GM23338 (cell line): Measurements from ENCODE around the gene TRIML1. TPM values are rescaled to one million over a fixed set of nuclear protein-coding genes. Genes with fewer than 3 reads are reported as not detected.

ENCODE experiments used
- ATAC-seq: fragments of 200-7000 bp; cut with Tn5 transposase; 3 replicates; pipeline ENCODE4 v1.9.1; 2020
- DNase-seq: peaks from one replicate; pipeline ENCODE4 v3.0.0-alpha.2; 2015; ENCODE audit warnings: low spot score
- H2AFZ ChIP-seq: fragments of 200-600 bp; sonication (generic); 2 replicates; pipeline ENCODE4 v1.8.0; 2016; ENCODE audit warnings: antibody characterized with exemption, mild to moderate bottlenecking, moderate library complexity
- H3F3A ChIP-seq: fragments of 200-600 bp; sonication (generic); replicated peaks from 2 replicates; pipeline ENCODE4 v1.8.0; 2017; ENCODE audit warnings: antibody characterized with exemption, mixed run types, low read depth
- H3K27ac ChIP-seq: fragments of 200-600 bp; sonication (generic); 2 replicates; pipeline ENCODE4 v1.6.1; 2016; ENCODE audit warnings: low read depth
- H3K27me3 ChIP-seq: fragments of 200-600 bp; sonication (generic); 2 replicates; pipeline ENCODE4 v1.8.0; 2016; ENCODE audit warnings: mild to moderate bottlenecking, mixed run types, moderate library complexity; ENCODE audit not compliant: insufficient read depth
- H3K36me3 ChIP-seq: fragments of 200-600 bp; sonication (generic); 2 replicates; pipeline ENCODE4 v1.8.0; 2016; ENCODE audit warnings: mild to moderate bottlenecking; ENCODE audit not compliant: insufficient read depth
- H3K4me1 ChIP-seq: fragments of 200-600 bp; sonication (generic); 2 replicates; pipeline ENCODE4 v1.8.0; 2016; ENCODE audit warnings: mild to moderate bottlenecking, moderate library complexity; ENCODE audit not compliant: insufficient read depth
- H3K4me2 ChIP-seq: fragments of 200-600 bp; sonication (generic); 2 replicates; pipeline ENCODE4 v1.7.1; 2017; ENCODE audit warnings: mixed run types
- H3K4me3 ChIP-seq: fragments of 200-600 bp; sonication (generic); 2 replicates; pipeline ENCODE4 v1.6.1; 2016; ENCODE audit warnings: mixed run types
- H3K79me2 ChIP-seq: fragments of 200-600 bp; sonication (generic); replicated peaks from 2 replicates; pipeline ENCODE4 v1.8.0; 2017; ENCODE audit warnings: mild to moderate bottlenecking; ENCODE audit not compliant: insufficient read depth
- H3K9me2 ChIP-seq: fragments of 200-600 bp; sonication (generic); 2 replicates; pipeline ENCODE4 v1.8.0; 2017; ENCODE audit not compliant: insufficient read depth
- H4K20me1 ChIP-seq: fragments of 200-600 bp; sonication (generic); replicated peaks from 2 replicates; pipeline ENCODE4 v1.8.0; 2017; ENCODE audit warnings: mild to moderate bottlenecking; ENCODE audit not compliant: insufficient read depth
- H3K27ac Mint-ChIP-seq: 2 replicates; pipeline ENCODE4 v1.8.0; 2020; ENCODE audit warnings: inconsistent platforms, mild to moderate bottlenecking, moderate library complexity, mixed read lengths
- H3K27me3 Mint-ChIP-seq: 3 replicates; pipeline ENCODE4 v1.8.0; 2022; ENCODE audit warnings: low read depth, mild to moderate bottlenecking, moderate library complexity, mixed read lengths, inconsistent platforms; ENCODE audit not compliant: insufficient read depth, poor library complexity
- H3K36me3 Mint-ChIP-seq: 3 replicates; pipeline ENCODE4 v1.8.0; 2021; ENCODE audit warnings: low read depth, mild to moderate bottlenecking, inconsistent platforms, moderate library complexity, mixed read lengths
- H3K4me1 Mint-ChIP-seq: 3 replicates; pipeline ENCODE4 v1.8.0; 2020; ENCODE audit warnings: mild to moderate bottlenecking, inconsistent platforms, mixed read lengths
- H3K4me3 Mint-ChIP-seq: 3 replicates; pipeline ENCODE4 v1.8.0; 2021; ENCODE audit warnings: moderate library complexity, mild to moderate bottlenecking, inconsistent platforms, mixed read lengths
- H3K9me3 Mint-ChIP-seq: 3 replicates; pipeline ENCODE4 v1.8.0; 2020; ENCODE audit warnings: moderate library complexity, mild to moderate bottlenecking, inconsistent platforms, mixed read lengths
- CREB1 ChIP-seq: fragments of 250-450 bp; sonication (Bioruptor Pico); IDR thresholded peaks from 2 replicates; pipeline ENCODE4 v1.5.0; 2020; ENCODE audit warnings: low read depth, mild to moderate bottlenecking, moderate library complexity
- CTCF ChIP-seq, 2 experiments: fragments of 200-600 bp in 1 of 2; sonication (generic) in 1 of 2; conservative IDR thresholded peaks; 2 replicates each; pipeline versions ENCODE4 v1.5.1 to v1.6.1; 2016 to 2017; ENCODE audit warnings: antibody characterized with exemption in 2 of 2, low read depth in 2 of 2, mild to moderate bottlenecking in 2 of 2, moderate library complexity in 1 of 2
- EZH2 ChIP-seq: fragments of 200-600 bp; sonication (generic); IDR thresholded peaks from one replicate; pipeline ENCODE4 v1.8.0; 2017; ENCODE audit warnings: antibody characterized with exemption, mild to moderate bottlenecking, low read depth; ENCODE audit not compliant: unreplicated experiment
- EZH2phosphoT487 ChIP-seq: fragments of 200-600 bp; sonication (generic); IDR thresholded peaks from one replicate; pipeline ENCODE4 v1.8.1; 2018; ENCODE audit warnings: antibody characterized with exemption; ENCODE audit not compliant: unreplicated experiment
- STAT1 ChIP-seq: IDR thresholded peaks from one replicate; pipeline ENCODE4 v1.6.1; 2016; ENCODE audit warnings: antibody characterized with exemption; ENCODE audit not compliant: unreplicated experiment
- ZNF114 ChIP-seq: fragments of 250-450 bp; sonication (Bioruptor Pico); IDR thresholded peaks from 2 replicates; pipeline ENCODE4 v1.5.0; 2020; ENCODE audit warnings: mild to moderate bottlenecking, moderate library complexity
- ZNF462 ChIP-seq: fragments of 250-450 bp; sonication (Bioruptor Pico); IDR thresholded peaks from 2 replicates; pipeline ENCODE4 v1.5.0; 2020; ENCODE audit warnings: mild to moderate bottlenecking, moderate library complexity
- polyA plus RNA-seq: library from polyadenylated mRNA; unstranded; fragments of >200 nt; fragmentation: Nextera tagmentation; extraction: Ambion mirVana; gene quantifications from 2 replicates; pipeline ENCODE4 v1.2.1, GENCODE V29; 2016
- total RNA-seq: library from RNA; depleted of rRNA; stranded (reverse); fragments of >200 nt; shearing (Covaris generic); gene quantifications from 2 replicates; pipeline ENCODE4 v1.2.3, GENCODE V29; 2014
- TF ChIP-seq, protein P1 (sequence below): IDR thresholded peaks from one replicate; pipeline ENCODE4 v1.6.1; 2018; ENCODE audit warnings: antibody characterized with exemption; ENCODE audit not compliant: unreplicated experiment
- TF ChIP-seq, protein P2 (sequence below): IDR thresholded peaks from 2 replicates; pipeline ENCODE4 v1.6.1; 2016; ENCODE audit warnings: antibody characterized with exemption

TRIML1 gene
- total and polyA plus RNA-seq, 2 experiments from 2014 or later, result not detected

DNA sequence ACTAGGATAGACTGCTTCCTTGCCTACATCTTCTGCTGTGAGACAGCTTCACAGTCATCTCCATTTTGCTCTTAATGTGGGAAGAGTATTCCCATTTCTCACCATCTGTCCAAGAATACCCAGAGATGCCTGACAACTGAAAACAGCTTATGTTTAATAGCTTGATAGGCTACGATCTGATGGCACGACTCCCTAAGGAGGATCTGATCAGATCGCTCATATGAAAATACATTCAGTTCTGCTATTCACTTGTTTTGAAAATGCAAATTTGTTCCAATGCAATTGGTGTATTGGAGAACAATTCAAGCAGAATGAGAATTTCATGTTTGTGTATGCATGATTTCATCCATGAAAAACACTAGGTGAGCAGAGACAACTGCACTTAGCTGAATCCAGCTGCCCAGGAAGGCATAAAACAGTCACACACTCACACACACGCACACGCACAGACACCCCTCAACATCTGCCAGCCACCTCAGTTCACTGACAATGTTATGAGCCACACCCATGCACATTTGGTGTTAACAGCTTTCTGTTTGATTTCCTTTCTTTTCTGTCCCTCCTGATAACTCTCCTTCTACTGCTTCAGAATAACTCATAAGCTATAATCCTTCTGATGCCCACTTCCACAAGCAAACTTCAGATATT lies 29.6 kb downstream of the TRIML1 start:
- H3F3A ChIP-seq, result no peaks in the 10 kb centered on the region
- no peak for DNase-seq

DNA sequence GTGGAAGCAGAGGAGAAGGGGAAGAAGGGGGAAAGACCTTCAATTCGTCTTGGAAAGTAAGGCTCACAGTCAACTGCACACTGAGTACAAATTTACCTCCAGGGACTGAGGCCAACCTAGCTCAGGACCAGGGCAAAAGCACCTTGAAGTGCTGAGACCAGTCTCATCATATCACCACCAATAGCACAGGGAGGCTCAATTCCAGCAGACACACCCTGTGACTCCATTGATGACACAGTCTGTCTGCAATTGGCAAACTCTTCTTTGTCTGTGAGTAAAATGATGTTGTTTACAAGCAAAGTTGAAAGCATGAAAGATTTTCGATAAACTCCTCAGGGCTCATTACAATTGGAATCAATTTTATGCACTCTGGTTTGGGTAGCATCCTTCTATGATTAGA lies 32.3 kb downstream of the TRIML1 start:
- no peak overlapping the region for H3K4me3 Mint-ChIP-seq
- no peak overlapping the region for H3K27ac Mint-ChIP-seq
- no peak overlapping the region for H3K4me3 ChIP-seq
- no peaks in the 10 kb centered on the region for H3K79me2 ChIP-seq
- H4K20me1 ChIP-seq, result no peaks in the 10 kb centered on the region
- H3K36me3 ChIP-seq, result no peaks in the 10 kb centered on the region
- peaks cover 14% of the 10 kb centered on the region; the same call in 2 of the 3 replicates for H3K9me3 Mint-ChIP-seq
- H3F3A ChIP-seq, result no peaks in the 10 kb centered on the region
- H3K9me2 ChIP-seq, result no peaks in the 10 kb centered on the region
- H3K4me2 ChIP-seq, result no peak overlapping the region
- H3K4me1 Mint-ChIP-seq, result no peaks in the 10 kb centered on the region
- no peak overlapping the region for H3K27ac ChIP-seq
- DNase-seq, result no peak
- no peaks in the 10 kb centered on the region; the same call in 2 of the 3 replicates for H3K36me3 Mint-ChIP-seq
- peak overlapping the region; percentile 66; the same call in 1 of the 2 replicates for H2AFZ ChIP-seq
- no peak for ATAC-seq
- no peaks in the 10 kb centered on the region for H3K27me3 ChIP-seq
- H3K27me3 Mint-ChIP-seq, result peaks cover 3% of the 10 kb centered on the region
- H3K4me1 ChIP-seq, result no peaks in the 10 kb centered on the region
- TF ChIP-seq EZH2 (no peak), ZNF462 (no peak), CTCF (conservative IDR thresholded peaks at IDR 0.05; ENCODE audit: low read depth in 2 of 2) (no peak), EZH2phosphoT487 (no peak), CREB1 (CRISPR knock-in tag) (no peak), STAT1 (no peak)
- TF ChIP-seq, protein P1, sequence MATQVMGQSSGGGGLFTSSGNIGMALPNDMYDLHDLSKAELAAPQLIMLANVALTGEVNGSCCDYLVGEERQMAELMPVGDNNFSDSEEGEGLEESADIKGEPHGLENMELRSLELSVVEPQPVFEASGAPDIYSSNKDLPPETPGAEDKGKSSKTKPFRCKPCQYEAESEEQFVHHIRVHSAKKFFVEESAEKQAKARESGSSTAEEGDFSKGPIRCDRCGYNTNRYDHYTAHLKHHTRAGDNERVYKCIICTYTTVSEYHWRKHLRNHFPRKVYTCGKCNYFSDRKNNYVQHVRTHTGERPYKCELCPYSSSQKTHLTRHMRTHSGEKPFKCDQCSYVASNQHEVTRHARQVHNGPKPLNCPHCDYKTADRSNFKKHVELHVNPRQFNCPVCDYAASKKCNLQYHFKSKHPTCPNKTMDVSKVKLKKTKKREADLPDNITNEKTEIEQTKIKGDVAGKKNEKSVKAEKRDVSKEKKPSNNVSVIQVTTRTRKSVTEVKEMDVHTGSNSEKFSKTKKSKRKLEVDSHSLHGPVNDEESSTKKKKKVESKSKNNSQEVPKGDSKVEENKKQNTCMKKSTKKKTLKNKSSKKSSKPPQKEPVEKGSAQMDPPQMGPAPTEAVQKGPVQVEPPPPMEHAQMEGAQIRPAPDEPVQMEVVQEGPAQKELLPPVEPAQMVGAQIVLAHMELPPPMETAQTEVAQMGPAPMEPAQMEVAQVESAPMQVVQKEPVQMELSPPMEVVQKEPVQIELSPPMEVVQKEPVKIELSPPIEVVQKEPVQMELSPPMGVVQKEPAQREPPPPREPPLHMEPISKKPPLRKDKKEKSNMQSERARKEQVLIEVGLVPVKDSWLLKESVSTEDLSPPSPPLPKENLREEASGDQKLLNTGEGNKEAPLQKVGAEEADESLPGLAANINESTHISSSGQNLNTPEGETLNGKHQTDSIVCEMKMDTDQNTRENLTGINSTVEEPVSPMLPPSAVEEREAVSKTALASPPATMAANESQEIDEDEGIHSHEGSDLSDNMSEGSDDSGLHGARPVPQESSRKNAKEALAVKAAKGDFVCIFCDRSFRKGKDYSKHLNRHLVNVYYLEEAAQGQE, result no peak
- TF ChIP-seq, protein P2, sequence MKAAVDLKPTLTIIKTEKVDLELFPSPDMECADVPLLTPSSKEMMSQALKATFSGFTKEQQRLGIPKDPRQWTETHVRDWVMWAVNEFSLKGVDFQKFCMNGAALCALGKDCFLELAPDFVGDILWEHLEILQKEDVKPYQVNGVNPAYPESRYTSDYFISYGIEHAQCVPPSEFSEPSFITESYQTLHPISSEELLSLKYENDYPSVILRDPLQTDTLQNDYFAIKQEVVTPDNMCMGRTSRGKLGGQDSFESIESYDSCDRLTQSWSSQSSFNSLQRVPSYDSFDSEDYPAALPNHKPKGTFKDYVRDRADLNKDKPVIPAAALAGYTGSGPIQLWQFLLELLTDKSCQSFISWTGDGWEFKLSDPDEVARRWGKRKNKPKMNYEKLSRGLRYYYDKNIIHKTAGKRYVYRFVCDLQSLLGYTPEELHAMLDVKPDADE, result no peak

More for the DNA sequence above, 29.6 kb downstream of the TRIML1 start:
- Mint-ChIP-seq H3K27ac (no peak overlapping the region), H3K9me3 (peaks cover 14% of the 10 kb centered on the region; the same call in 2 of the 3 replicates), H3K36me3 (no peaks in the 10 kb centered on the region; the same call in 2 of the 3 replicates), H3K4me3 (no peak overlapping the region), H3K27me3 (peaks cover 2% of the 10 kb centered on the region), H3K4me1 (no peaks in the 10 kb centered on the region)
- Histone ChIP-seq H3K27ac (no peak overlapping the region), H3K9me2 (no peaks in the 10 kb centered on the region), H3K4me1 (no peaks in the 10 kb centered on the region), H3K4me3 (no peak overlapping the region), H2AFZ (no peak overlapping the region), H4K20me1 (no peaks in the 10 kb centered on the region), H3K79me2 (no peaks in the 10 kb centered on the region), H3K4me2 (no peak overlapping the region), H3K27me3 (no peaks in the 10 kb centered on the region), H3K36me3 (no peaks in the 10 kb centered on the region)
- ATAC-seq, result no peak
- no peak for TF ChIP-seq ZNF114 (CRISPR knock-in tag)
